DMS153 treated with DMSO at 0.1 percent for 48 hours (cell line): Measurements from ENCODE around the gene AUTS2.

ENCODE experiments used
- DNase-seq: peaks from one replicate; lab custom pipeline; 2025; ENCODE audit not compliant: unreplicated experiment; lab: John Stamatoyannopoulos, UW

AUTS2 gene

GRCh38 chr7:69684369-69685292 lies 86.4 kb downstream of the AUTS2 start:
- no peak for DNase-seq

DNA sequence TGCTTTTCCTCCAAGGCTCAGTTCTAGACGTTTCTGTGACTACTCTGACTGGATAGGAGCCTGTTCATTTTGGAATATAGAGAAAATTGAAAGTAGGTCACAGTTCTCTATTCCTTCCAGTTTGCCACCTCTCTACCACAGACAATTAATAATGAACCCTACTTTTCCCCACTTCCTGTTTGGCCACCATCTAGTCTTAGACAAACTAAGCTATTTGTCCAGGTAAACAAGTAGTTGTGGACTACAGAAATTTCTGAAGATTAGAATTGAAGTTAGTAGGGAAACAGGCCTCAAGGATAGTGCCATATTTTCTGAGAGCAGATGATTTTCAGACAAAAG lies 87.0 kb downstream of the AUTS2 start:
- DNase-seq: no peak

DNA sequence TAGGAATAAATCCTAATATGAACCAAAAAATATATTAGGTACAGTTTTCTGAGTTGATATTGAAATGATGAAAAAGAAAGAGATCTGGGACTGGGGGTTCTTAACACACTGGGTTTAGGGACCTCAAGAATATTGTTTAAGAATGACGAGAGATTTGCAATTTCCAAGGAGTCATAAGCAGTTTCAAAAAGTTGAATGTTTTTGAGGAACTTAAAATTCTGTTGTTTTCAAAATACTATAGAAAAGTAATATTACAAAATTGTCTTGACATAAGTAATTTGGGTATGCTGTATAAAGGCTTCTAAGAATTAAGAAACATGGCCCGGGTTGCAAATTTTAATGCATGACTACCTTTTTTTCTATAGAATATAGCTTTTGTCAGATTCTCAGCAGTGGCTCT lies 88.1 kb downstream of the AUTS2 start:
- no peak for DNase-seq

GRCh38 chr7:69687739-69688433 lies 89.6 kb downstream of the AUTS2 start:
- no peak for DNase-seq

- no peak for DNase-seq
These were observed 92.1 kb downstream of the AUTS2 start for GRCh38 chr7:69690329-69690728.

GRCh38 chr7:69691327-69691726 lies 93.1 kb downstream of the AUTS2 start:
- DNase-seq: no peak

DNA sequence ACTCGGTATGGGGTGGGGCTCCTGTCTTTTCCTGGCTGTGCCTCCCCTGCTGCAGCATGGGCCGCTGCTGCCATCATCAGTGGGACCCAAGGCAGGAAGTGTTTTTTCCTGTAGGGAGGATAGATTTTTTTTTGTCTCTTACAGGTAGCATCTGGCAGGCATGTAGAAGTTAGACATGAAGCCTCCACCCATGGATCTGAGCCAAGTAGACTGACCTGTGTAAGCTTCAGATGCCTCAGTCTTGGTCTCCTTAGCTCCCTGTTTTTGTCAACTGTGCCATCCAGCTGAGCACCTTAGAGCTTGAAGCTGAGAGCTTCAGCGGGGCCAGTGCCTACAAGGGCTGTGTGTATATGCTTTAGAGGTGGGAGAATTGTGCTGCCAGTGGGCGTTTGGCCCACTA lies 93.5 kb downstream of the AUTS2 start:
- no peak for DNase-seq

- DNase-seq: no peak
These were observed 94.3 kb downstream of the AUTS2 start for GRCh38 chr7:69692611-69693010.

DNA sequence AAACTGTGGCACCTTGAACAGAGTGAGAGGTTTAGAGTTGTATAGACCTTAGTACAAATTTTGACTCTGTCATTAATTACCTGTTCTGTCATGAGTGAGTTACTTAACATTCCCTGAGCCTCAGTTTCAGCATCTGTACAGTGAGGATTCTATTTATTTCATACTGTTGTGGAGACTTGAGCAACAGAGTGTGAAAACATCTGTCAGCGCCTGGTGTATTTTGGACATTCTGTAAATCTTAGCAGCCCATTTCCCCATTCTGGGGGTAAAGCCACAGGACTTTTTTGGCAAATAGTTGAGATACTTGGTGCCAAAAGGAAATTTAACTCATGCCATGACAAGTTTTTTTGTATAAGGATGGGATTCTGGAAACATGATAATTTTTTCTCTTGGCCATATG lies 94.8 kb downstream of the AUTS2 start:
- DNase-seq: no peak

DNA sequence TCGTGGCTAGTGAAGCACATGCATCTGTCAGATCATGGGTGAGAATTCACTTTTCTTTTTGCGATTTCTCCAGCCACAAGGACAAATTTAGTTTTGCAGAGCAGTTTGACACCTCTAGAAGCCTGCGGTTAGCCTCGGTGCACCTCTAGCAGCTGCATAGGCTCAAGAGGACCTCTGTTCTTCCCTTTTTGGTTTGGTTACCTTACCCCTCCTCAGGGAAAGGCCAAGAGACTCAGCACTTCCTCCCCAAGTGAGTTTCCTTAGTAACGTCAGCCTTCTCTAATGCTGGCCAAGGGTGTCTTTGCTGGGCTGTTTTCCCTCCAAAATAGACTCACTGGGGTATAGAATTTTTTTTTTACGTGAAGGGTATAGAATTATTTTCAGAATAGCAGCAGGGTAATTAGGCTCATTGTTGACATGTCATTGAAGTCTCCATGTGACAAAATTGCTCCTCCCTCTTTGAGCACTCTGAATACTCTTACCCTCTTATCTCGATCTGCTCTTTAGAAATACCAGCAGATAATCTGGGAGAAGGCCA lies 97.8 kb downstream of the AUTS2 start:
- DNase-seq: no peak

DNA sequence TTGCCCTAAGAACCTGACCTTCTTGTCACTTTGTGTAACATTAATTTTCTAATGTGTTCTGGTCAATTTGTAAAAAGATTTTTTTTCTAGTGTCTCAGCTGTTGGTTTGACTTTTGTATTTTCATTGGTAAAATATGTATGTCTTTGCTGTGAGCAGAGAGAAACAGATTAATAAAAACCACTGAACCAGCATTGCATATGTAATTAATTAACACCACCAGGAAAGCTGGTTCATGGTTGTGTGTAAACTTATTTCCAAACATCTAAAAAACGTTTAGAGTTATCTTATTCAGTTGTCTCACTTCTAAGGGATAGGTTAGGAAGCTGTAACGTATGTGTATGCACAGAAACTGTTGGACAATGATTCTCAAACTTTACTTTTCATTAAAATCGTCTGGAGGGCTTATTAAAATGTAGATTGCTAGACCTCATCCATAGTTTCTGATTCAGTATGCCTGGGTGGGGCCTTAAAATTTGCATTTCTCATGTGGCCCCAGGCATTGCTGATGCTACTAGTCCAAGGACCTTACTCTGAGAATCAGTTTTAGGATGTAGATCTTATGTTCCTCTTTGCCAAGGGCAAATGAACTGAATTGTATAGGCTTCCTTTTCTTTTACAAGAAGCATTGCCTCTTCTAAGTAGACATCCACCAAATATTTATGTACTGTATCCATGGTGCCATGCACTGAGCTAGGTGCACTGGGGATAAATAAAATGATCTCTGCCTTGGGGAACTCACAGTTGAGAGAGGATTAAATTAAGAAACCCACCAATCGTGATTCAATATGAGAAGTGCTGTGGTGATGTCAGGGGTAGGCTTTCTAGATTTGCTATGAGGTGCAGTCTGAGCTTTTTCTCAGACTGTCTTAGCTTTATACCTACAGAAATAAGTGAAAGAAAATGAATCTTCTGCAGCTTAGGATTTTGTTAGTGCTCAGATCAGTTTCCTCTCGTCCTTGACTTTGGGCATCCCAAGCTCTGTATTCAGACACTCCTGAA lies 98.7 kb downstream of the AUTS2 start:
- DNase-seq: no peak

GRCh38 chr7:69698109-69698825 lies 100.0 kb downstream of the AUTS2 start:
- DNase-seq: no peak

DNA sequence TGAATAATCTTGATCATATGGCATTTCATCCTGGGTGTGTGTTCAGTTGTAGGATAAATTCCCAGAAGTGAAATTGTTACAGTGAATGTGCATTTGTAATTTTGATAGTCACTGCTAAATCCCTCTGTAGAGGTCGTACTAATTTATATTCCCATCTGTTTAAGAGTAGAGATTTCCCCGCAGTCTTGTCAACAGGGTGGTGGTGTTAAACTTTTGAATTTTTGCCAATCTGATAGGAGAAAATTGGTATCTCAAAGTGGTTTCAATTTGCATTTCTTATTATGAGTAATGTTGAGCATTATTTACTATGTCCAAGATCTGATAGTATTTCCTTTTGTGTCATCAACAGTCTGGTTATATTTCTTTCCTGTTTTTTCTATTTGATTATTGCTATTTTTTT lies 101.7 kb downstream of the AUTS2 start:
- no peak for DNase-seq

GRCh38 chr7:69700331-69700730 lies 102.1 kb downstream of the AUTS2 start:
- no peak for DNase-seq

GRCh38 chr7:69701288-69701687 lies 103.0 kb downstream of the AUTS2 start:
- DNase-seq: no peak

GRCh38 chr7:69702357-69702756 lies 104.1 kb downstream of the AUTS2 start:
- DNase-seq: no peak

GRCh38 chr7:69703099-69703498 lies 104.8 kb downstream of the AUTS2 start:
- DNase-seq: no peak

DNA sequence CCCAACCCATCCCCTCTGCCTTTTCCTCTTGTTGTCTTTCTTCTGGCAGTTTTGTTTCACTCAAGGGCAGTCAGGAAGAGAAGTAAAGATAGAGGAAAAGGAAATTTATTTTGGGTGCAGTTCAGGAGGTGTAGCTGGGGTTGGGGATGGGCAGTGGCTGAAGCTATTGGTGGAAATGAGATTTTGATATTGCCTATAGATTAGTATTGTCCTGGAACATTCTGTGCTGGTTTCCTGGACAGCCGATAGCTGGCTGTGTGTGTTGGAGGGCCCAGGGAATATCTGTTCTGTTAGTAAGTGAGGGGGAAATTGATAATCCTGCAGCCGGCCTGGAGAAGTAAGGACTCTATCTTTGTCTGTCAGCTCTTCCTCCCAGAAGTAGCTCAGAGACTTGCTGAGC lies 107.8 kb downstream of the AUTS2 start:
- DNase-seq: no peak

- peak; percentile 34 for DNase-seq
These were observed 110.6 kb downstream of the AUTS2 start for GRCh38 chr7:69708857-69709256.

GRCh38 chr7:69710768-69711438 lies 112.6 kb downstream of the AUTS2 start:
- DNase-seq: no peak
